Mesenchymal stem cell (in vitro differentiated cells and primary cell): ENCODE data around the gene SEPTIN3.

Experiments used
- DNase-seq: peaks from one replicate; pipeline ENCODE4 v3.0.0-alpha.2; 2013
- H2AFZ ChIP-seq: one replicate; pipeline ENCODE4 v1.6.1; 2013; ENCODE audit warnings: low read depth, mild to moderate bottlenecking, control low read depth, inconsistent platforms, low read length, moderate library complexity
- H2AK5ac ChIP-seq: 2 replicates; pipeline ENCODE4 v1.6.1; 2013; ENCODE audit warnings: low read length, moderate library complexity, mild to moderate bottlenecking, inconsistent platforms; ENCODE audit not compliant: severe bottlenecking
- H2BK120ac ChIP-seq: one replicate; pipeline ENCODE4 v1.6.1; 2013; ENCODE audit warnings: low read depth, mild to moderate bottlenecking, inconsistent platforms, low read length, moderate library complexity
- H2BK12ac ChIP-seq, 2 experiments: one replicate each; pipeline ENCODE4 v1.6.1; 2013; ENCODE audit warnings: inconsistent platforms in 2 of 2, low read length in 2 of 2, mild to moderate bottlenecking in 2 of 2, moderate library complexity in 2 of 2, control low read depth in 1 of 2
- H2BK15ac ChIP-seq: one replicate; pipeline ENCODE4 v1.6.1; 2013; ENCODE audit warnings: mild to moderate bottlenecking, low read depth, inconsistent platforms; ENCODE audit not compliant: poor library complexity, severe bottlenecking
- H2BK5ac ChIP-seq: 2 replicates; pipeline ENCODE4 v1.6.1; 2013; ENCODE audit warnings: low read depth, mild to moderate bottlenecking, low read length, control low read depth, inconsistent platforms; ENCODE audit not compliant: poor library complexity, severe bottlenecking
- H3K14ac ChIP-seq, 2 experiments: one replicate each; pipeline ENCODE4 v1.6.1; 2013; ENCODE audit warnings: inconsistent platforms in 2 of 2, low read length in 2 of 2, control low read depth in 1 of 2, mild to moderate bottlenecking in 1 of 2, moderate library complexity in 1 of 2
- H3K18ac ChIP-seq, 2 experiments: one replicate each; pipeline ENCODE4 v1.6.1; 2013; ENCODE audit warnings: inconsistent platforms in 2 of 2, low read length in 2 of 2, control low read depth in 1 of 2, low read depth in 1 of 2, mild to moderate bottlenecking in 1 of 2
- H3K23ac ChIP-seq, 2 experiments: one replicate each; pipeline ENCODE4 v1.6.1; 2013; ENCODE audit warnings: inconsistent platforms in 2 of 2, low read length in 2 of 2, mild to moderate bottlenecking in 2 of 2, moderate library complexity in 2 of 2, control low read depth in 1 of 2
- H3K27ac ChIP-seq: 2 replicates; pipeline ENCODE4 v1.5.1; 2013; ENCODE audit warnings: mild to moderate bottlenecking, moderate library complexity, low read length, control low read depth, inconsistent platforms; ENCODE audit not compliant: poor library complexity, severe bottlenecking
- H3K27me3 ChIP-seq, 2 experiments: 2 replicates each; pipeline versions ENCODE4 v1.6.1 to v1.7.0; 2013; ENCODE audit warnings: low read length in 2 of 2, mild to moderate bottlenecking in 2 of 2, moderate library complexity in 2 of 2, control low read depth in 1 of 2, inconsistent platforms in 1 of 2; ENCODE audit not compliant: control insufficient read depth in 1 of 2, insufficient read depth in 1 of 2
- H3K36me3 ChIP-seq, 2 experiments: 2 replicates each; pipeline versions ENCODE4 v1.6.1 to v1.7.0; 2013; ENCODE audit warnings: low read length in 2 of 2, control low read depth in 1 of 2, inconsistent platforms in 1 of 2, low read depth in 1 of 2, mild to moderate bottlenecking in 1 of 2; ENCODE audit not compliant: insufficient read depth in 2 of 2, control insufficient read depth in 1 of 2
- H3K4ac ChIP-seq, 2 experiments: one replicate each; pipeline ENCODE4 v1.6.1; 2013; ENCODE audit warnings: inconsistent platforms in 2 of 2, low read length in 2 of 2, mild to moderate bottlenecking in 2 of 2, moderate library complexity in 2 of 2, control low read depth in 1 of 2, low read depth in 1 of 2
- H3K4me1 ChIP-seq: 2 replicates; pipeline ENCODE4 v1.6.1; 2013; ENCODE audit warnings: low read depth, low read length, control low read depth; ENCODE audit not compliant: control insufficient read depth, insufficient read depth
- H3K4me2 ChIP-seq: 2 replicates; pipeline ENCODE4 v1.6.1; 2013; ENCODE audit warnings: low read length, mild to moderate bottlenecking, inconsistent platforms; ENCODE audit not compliant: poor library complexity, severe bottlenecking
- H3K4me3 ChIP-seq, 2 experiments: 2 replicates each; pipeline versions ENCODE4 v1.5.1 to v1.7.0; 2013; ENCODE audit warnings: low read length in 2 of 2, mild to moderate bottlenecking in 2 of 2, control low read depth in 1 of 2, low read depth in 1 of 2; ENCODE audit not compliant: insufficient read depth in 1 of 2
- H3K79me1 ChIP-seq: replicated peaks from 2 replicates; pipeline ENCODE4 v1.6.1; 2013; ENCODE audit warnings: mild to moderate bottlenecking, control low read depth, low read length, inconsistent platforms; ENCODE audit not compliant: poor library complexity, severe bottlenecking
- H3K9ac ChIP-seq: 2 replicates; pipeline ENCODE4 v1.7.0; 2013; ENCODE audit warnings: mild to moderate bottlenecking, low read length, moderate library complexity
- H3K9me3 ChIP-seq: 2 replicates; pipeline ENCODE4 v1.7.0; 2013; ENCODE audit warnings: mild to moderate bottlenecking, low read length; ENCODE audit not compliant: control insufficient read depth
- H4K8ac ChIP-seq: one replicate; pipeline ENCODE4 v1.6.1; 2013; ENCODE audit warnings: inconsistent platforms, mild to moderate bottlenecking, low read length, moderate library complexity
- H4K91ac ChIP-seq: one replicate; pipeline ENCODE4 v1.6.1; 2013; ENCODE audit warnings: mild to moderate bottlenecking, low read length, inconsistent platforms
- WGBS: methylation state at CpG from one replicate; pipeline ENCODE4 v1.1.7; 2013; ENCODE audit warnings: mixed read lengths; 5-methylcytosine and 5-hydroxymethylcytosine counted together

Gene SEPTIN3

DNA sequence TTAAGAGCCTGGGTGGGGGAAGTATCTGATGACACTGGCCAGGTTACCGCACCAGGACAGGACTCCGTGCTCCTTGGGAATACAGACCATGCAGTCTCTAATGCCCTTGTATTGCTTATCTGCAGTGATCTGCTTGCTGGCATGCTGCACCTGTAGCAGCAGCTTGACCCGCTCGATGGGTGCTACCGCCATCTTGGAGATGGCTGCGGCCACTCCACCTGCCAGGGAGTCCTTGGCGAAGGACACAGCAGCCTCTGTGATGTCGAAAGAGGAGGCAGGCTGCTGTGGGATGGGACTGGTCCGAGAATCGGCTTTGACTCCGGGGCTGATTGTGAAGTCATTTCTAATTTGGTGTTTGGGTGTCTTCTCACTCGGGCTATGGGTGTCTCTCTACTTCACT, 32.5 kb downstream of the SEPTIN3 start:
- Histone ChIP-seq H2AK5ac (no peak overlapping the region), H4K8ac (no peak overlapping the region), H3K18ac (no peak overlapping the region), H3K14ac (no peak overlapping the region), H3K4ac (no peak overlapping the region), H3K4me1 (no peaks in the 10 kb centered on the region), H3K36me3 (no peaks in the 10 kb centered on the region), H2BK5ac (no peak overlapping the region), H3K79me1 (no peaks in the 10 kb centered on the region), H3K9ac (no peak overlapping the region), H2BK120ac (no peak overlapping the region), H2BK15ac (no peak overlapping the region), H3K27ac (no peak overlapping the region), H2AFZ (no peak overlapping the region), H4K91ac (no peak overlapping the region), H3K27me3 (peaks cover 14 to 20% of the 10 kb centered on the region in 2 experiments), H3K9me3 (peaks cover 9% of the 10 kb centered on the region), H3K23ac (no peak overlapping the region), H2BK12ac (no peak overlapping the region), H3K4me3 (no peak overlapping the region), H3K4me2 (no peak overlapping the region)
- WGBS = 97% methylated on average over 12 of the region's 12 CpGs
- DNase-seq = no peak

- H3K14ac ChIP-seq = no peak overlapping the region
- no peak overlapping the region for H3K27ac ChIP-seq
- H3K23ac ChIP-seq = no peak overlapping the region
- no peak overlapping the region for H4K8ac ChIP-seq
- H4K91ac ChIP-seq = no peak overlapping the region
- no peak for DNase-seq
- H3K79me1 ChIP-seq = no peaks in the 10 kb centered on the region
- H3K9ac ChIP-seq = no peak overlapping the region
- H3K27me3 ChIP-seq = no peaks in the 10 kb centered on the region
- H2BK120ac ChIP-seq = no peak overlapping the region
- no peak overlapping the region for H2AFZ ChIP-seq
- H2AK5ac ChIP-seq = no peak overlapping the region
- H3K9me3 ChIP-seq = peaks cover 26% of the 10 kb centered on the region
- no peaks in the 10 kb centered on the region for H3K36me3 ChIP-seq
- H3K18ac ChIP-seq = no peak overlapping the region
- H2BK15ac ChIP-seq = no peak overlapping the region
- H2BK5ac ChIP-seq = no peak overlapping the region
- H3K4me3 ChIP-seq = no peak overlapping the region
- H3K4me1 ChIP-seq = no peaks in the 10 kb centered on the region
- 69% methylated on average over 4 of the region's 4 CpGs for WGBS
- H3K4me2 ChIP-seq = no peak overlapping the region
- no peak overlapping the region for H2BK12ac ChIP-seq
- H3K4ac ChIP-seq = no peak overlapping the region
Measured at GRCh38 chr22:42007922-42008321, 38.7 kb downstream of the SEPTIN3 start.

DNA sequence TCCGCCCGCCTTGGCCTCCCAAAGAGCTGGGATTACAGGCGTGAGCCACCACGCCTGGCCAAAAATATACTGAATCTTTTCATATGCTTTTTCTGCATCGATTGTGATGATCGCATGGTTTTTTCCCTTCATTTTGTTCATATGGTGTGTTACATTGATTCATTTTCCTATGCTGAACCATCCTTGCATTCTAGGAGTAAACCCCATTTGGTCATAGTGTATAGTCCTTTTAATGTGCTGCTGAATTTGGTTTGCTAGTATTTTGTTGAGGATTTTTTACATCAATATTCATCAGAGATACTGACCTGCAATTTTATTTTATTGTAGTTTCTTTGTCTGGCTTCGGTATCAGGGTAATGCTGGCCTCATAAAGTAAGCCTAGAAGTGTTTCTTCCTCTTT, 41.5 kb downstream of the SEPTIN3 start:
- H3K4me3 ChIP-seq = no peak overlapping the region
- 82% methylated on average over 5 of the region's 7 CpGs for WGBS
- DNase-seq = no peak
- no peak overlapping the region for H3K18ac ChIP-seq
- no peak overlapping the region for H4K91ac ChIP-seq
- H2AFZ ChIP-seq = no peak overlapping the region
- no peak overlapping the region for H3K9ac ChIP-seq
- H3K36me3 ChIP-seq = no peaks in the 10 kb centered on the region
- no peak overlapping the region for H2BK15ac ChIP-seq
- no peaks in the 10 kb centered on the region for H3K4me1 ChIP-seq
- H3K14ac ChIP-seq = no peak overlapping the region
- peaks cover 0 to 6% of the 10 kb centered on the region in 2 experiments for H3K27me3 ChIP-seq
- no peak overlapping the region for H4K8ac ChIP-seq
- H3K23ac ChIP-seq = no peak overlapping the region
- no peak overlapping the region for H2BK5ac ChIP-seq
- no peak overlapping the region for H2BK120ac ChIP-seq
- H3K4ac ChIP-seq = no peak overlapping the region
- H2BK12ac ChIP-seq = no peak overlapping the region
- H3K79me1 ChIP-seq = no peaks in the 10 kb centered on the region
- H3K4me2 ChIP-seq = no peak overlapping the region
- H3K27ac ChIP-seq = no peak overlapping the region
- H3K9me3 ChIP-seq = peaks cover 30% of the 10 kb centered on the region
- H2AK5ac ChIP-seq = no peak overlapping the region

DNA sequence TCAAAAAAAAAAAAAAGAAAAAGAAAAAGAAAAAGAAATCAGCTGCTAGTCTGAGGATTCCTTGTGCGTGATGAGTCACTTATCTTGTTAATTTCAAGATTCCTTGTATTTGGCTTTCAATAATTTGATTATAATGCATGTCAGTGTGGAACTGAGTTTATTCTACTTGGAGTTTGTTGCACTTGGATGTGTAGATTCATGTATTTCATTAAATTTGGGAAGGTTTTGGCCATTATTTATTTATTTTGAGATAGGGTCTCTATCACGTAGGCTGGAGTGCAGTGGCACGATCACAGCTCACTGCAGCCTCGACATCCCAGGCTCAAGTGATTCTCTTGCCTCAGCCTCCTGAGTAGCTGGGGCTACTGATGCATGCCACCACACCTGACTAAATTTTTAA, 44.1 kb downstream of the SEPTIN3 start:
- Histone ChIP-seq H3K4me3 (no peak overlapping the region), H3K4me2 (no peak overlapping the region), H2AFZ (no peak overlapping the region), H3K23ac (no peak overlapping the region), H4K8ac (no peak overlapping the region), H3K27ac (no peak overlapping the region), H3K14ac (no peak overlapping the region), H3K79me1 (no peaks in the 10 kb centered on the region), H3K27me3 (peaks cover 6 to 8% of the 10 kb centered on the region in 2 experiments), H2BK5ac (no peak overlapping the region), H3K4ac (no peak overlapping the region), H3K9me3 (peaks cover 25% of the 10 kb centered on the region), H4K91ac (no peak overlapping the region), H3K4me1 (no peaks in the 10 kb centered on the region), H3K18ac (no peak overlapping the region), H2BK12ac (no peak overlapping the region), H2BK15ac (no peak overlapping the region), H3K36me3 (no peaks in the 10 kb centered on the region), H2BK120ac (no peak overlapping the region), H3K9ac (no peak overlapping the region), H2AK5ac (no peak overlapping the region)
- WGBS = 81% methylated on average over 3 of the region's 4 CpGs
- DNase-seq = no peak
